Activated CD4-positive, alpha-beta T cell treated with anti-CD3 and anti-CD28 coated beads for 4 hours (primary cell): Measurements from ENCODE around the gene NHEJ1.
"Not testable (repeated sequence)": the region's sequence is repeated elsewhere in the genome, so short reads cannot be mapped to it uniquely, and the experiment has no call there.

ENCODE experiments used
- DNase-seq, 2 donors: peaks; one replicate each; pipeline ENCODE4 v3.0.0-alpha.2; 2020

The NHEJ1 gene, protein sequence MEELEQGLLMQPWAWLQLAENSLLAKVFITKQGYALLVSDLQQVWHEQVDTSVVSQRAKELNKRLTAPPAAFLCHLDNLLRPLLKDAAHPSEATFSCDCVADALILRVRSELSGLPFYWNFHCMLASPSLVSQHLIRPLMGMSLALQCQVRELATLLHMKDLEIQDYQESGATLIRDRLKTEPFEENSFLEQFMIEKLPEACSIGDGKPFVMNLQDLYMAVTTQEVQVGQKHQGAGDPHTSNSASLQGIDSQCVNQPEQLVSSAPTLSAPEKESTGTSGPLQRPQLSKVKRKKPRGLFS

DNA sequence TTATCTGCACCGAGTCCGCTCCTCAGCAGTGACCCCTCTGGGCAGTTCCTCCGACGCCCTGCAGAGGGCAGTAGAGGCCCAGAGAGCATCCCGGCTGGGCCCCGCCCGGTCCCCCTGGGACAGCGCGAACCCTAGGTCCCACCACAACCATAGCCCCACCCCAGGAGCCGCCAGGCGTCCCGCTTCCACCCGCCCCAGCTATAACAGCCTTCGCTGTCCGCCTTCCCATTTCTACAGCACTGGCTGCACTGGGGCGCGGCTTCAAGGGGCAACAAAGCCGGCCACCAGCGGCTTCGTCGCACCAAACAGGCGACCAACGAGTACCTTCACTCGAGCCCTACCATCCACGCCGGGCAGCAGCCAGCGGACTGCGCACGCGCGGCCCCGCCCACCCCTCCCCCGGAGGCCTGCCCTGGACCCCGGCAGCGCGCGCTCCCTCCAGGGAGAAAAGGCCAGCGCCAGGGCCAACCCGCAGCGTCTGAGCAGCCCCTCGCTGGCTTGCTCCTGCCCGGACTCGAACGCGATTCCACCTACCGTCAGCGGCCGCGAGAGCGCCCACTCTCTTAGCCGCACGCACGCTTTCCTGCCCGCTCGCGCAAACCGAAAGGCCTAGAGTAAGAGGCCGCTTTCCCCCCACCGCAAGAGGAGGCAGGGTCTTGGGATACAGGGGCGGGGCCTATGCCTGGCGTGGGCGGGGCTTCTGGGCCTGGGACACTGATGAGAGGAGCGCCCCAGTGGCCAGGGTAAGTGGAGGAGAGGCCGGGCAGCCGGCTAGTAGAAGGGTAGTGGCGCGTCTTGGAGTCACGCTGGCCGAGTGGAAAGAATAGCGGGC, at the start of gene NHEJ1:
TSS of gene NHEJ1 (minus strand) at position 630 of the 832 bp plus-strand sequence. CDS start 2,453 bp downstream, outside the sequence.
- peak; percentile 94 for DNase-seq

DNA sequence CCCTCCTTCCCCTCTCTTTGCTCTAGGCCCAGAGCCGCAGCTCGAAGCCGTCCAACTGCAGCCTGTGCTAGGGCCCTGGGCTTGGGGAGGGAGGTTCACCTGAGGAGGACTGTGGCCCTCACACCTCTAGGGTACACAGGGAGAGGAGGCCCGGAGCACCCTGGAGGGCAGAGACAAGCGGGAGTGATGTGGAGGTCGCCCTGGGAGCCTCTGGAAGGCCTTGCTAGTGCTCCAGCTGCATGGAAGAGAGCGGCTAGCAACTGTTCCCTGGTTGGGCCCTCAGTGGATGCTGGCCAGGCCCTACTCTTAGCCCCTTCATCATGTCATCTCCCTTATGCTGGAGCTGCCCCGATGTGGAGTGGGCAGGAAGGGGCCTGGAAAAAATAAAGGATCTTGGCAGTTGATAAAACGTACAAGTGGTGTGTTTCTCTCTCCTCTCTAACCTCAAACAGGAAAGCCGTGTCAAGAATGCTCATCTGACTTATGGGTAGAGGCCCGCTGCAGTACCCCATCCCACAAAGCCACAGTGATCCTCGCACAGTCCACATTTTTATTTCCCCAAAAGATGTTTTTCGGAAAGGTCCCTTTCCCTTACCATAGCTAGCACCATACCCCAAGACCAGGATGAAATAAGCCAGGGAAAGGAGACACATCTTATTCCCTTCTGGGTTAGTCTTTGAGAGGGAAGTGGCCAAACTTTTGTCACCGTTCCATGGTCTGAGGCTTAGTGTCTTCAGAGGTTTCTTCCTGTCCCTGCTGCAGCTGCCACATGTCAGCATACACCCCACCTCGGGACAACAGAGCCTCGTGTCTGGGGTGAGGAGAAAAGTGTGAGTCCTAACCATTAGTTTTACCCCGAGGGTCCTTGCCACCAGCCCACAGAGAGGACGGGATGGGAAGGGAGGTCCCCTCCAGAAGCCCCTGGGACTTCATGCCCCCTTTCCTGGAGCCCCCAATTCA, 48.9 kb upstream of the NHEJ1 start:
- no peak for DNase-seq

DNA sequence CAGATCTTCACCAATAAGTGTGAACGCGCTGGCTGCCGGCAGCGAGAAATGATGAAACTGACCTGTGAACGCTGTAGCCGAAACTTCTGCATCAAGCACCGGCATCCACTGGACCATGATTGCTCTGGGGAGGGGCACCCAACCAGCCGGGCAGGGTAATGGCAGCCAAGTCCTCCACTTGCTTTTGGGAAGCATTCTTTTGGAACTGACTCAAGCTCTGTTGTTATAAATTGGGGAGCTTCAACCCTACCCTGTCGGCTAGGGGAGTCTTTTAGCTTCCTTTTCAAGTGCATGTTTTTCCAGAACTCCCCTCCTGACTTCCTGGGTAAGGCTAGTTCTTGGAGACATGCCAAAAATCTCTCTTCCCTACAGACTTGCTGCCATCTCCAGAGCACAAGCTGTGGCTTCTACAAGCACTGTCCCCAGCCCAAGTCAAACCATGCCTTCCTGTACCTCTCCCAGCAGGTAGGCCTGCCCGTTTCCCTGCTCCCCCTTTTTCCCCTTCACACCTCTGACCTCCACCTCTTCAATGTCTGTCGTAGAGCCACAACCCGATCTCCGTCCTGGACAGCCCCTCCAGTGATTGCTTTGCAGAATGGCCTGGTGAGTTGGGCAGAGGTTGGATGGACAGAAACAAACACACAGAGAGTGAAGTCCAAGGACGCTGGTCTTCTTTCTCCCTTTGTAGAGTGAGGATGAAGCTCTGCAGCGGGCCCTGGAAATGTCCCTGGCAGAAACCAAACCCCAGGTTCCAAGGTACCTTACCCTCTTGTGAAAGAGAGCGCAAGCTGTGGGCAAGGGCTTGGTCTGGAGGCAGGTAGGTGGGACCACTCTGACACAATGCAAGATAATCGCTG, 47.5 kb upstream of the NHEJ1 start:
- DNase-seq: no peak

DNA sequence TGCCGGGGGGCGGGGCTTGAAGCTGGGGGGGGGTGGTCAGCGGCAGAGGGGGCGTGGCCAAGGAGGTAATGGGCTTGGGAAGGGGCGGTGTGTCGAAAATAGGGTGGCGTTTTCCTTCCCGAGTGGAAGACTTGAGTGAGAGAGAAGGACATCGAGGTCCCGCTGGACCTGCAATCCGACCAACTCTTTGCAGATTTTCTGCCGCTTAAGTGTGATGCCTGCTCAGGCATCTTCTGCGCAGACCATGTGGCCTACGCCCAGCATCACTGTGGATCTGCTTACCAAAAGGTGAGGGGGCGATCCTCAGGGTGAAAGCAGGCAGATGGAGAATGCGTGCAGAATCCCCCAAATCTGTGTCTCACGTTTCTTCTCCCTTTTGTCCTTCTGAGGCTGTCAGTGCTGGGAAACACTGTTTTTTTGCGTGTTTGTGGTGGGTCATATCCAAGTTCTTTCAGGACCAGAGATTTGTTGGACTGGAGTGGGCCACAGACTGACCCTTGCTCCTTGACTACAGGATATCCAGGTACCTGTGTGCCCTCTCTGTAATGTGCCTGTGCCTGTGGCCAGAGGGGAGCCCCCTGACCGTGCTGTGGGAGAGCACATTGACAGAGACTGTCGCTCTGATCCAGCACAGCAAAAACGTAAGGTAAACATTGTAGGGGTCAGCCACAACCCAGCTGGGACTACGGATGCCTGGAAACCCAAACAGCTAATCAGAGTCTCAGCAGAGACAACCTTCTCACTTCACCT, 46.7 kb upstream of the NHEJ1 start:
- no peak for DNase-seq

DNA sequence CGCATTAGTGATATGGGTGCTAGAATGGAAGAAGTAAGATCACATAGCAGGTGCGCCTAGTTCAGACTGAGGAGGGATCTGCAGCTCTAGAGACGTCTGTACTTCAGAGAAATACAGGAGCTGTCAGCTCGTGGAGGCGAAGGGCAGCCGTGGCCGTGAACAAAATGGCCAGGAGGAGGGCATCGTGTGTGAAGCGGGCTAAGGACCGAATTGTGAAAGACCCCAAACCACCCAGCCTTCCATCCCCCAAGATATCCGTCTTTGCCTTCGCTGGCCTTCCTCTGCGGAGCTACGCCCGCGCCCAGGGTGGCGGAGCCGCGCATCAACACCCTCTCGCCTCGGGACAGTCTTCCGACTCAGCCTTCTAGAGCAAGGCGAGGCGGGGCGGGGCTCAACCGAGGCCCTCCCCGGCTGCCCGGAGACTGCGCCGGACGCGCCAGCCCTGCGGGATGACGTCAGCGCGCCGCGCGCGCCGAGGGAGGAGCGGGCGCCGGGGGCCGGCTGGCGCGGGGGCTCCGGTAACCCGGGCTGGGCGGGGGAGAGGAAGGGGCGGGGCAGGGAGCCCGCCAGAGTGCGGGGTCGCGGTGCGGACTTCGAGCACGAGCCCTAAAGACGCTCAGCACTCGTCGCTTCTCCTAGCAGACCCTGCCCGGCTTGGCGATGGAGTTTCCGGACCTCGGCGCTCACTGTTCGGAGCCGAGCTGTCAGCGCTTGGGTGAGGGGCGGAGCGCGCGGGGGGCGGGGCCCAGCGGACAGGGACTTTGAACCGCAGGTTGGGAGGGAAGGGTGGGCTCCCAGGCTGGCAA, 45.9 kb upstream of the NHEJ1 start, which contains the start of gene ZFAND2B:
TSS of gene ZFAND2B (plus strand) at position 455 of the 806 bp plus-strand sequence. CDS start at position 661, 206 bp downstream.
- DNase-seq: peak; percentile 94 to 95

DNA sequence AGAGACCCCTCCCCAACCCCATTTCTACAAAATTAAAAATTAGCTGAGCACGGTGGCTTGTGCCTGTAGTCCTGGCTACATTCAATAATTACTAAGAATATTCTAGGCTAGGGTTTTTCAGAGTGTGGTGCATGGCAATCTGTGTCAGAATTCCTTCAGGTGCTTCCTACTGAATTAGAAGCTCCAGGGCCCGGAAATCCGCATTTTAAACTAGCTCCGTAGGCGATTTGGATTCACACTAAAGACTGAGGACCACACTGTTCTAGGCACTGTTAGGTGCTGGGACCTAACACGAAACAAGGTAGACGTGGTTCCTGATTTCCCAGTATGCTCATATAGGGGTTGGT, 45.3 kb upstream of the NHEJ1 start:
- no peak for DNase-seq

DNA sequence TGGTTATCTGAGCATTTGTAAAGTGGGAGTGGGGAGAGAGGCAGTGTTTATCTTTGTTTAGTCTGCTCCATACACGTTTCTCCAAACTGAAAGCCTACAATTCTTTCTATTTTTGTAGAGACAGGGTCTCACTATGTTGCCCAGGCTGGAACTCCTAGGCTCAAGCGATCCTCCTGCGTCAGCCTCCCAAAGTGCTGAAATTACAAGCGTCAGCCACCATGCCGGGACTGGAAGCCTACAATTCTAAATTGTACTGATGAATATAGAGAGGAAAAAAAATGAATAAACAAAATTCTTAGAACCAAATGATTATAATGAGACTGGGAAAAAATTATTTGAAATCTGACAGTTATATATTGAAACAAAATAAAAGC, 44.5 kb upstream of the NHEJ1 start:
- no peak for DNase-seq

DNA sequence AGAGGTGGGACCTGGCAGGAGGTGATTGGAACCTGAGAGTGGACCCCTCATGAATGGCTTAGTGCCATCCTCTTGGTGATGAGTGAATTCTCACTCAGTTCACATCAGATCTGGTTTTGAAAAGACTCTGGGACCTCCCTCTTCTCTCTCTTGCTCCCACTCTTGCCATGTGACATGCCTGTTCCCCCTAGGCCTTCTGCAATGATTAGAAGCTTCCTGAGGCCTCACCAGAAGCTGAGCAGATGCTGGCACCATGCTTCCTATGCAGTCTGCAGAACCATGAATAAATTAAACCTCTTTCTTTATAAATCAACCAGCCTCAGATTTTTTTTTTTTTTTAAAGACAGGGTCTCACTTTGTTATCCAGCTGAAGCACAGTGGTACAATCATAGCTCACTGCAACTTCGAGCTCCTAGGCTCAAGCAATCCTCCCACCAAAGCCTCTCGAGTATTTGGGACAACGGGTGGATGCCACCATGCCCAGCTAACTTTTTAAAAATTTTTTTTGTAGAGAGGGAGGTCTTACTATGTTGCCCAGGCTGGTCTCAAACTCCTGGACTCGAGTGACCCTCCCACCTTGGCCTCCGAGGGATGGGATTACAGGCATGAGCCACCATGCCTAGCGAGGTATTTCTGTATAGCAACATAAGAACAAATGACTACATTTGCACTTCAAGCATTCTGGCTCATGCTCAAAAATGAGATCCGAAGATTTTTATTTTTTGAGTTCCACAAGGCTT, 44.0 kb upstream of the NHEJ1 start:
- DNase-seq: no peak

DNA sequence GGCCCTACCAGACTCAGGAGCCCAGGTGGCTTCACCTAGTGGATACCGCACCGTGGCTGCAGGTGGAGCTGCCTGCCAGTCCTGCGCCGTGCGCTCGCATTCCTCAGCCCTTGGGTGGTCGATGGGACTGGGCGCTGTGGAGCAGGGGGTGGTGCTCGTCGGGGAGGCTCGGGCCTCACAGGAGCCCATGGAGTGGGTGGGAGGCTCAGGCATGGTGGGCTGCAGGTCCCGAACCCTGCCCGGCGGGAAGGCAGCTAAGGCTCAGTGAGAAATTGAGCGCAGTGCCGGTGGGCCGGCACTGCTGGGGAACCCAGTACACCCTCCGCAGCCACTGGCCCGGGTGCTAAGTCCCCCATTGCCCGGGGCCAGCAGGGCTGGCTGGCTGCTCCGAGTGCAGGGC, 40.7 kb upstream of the NHEJ1 start:
- DNase-seq: not testable (repeated sequence)

DNA sequence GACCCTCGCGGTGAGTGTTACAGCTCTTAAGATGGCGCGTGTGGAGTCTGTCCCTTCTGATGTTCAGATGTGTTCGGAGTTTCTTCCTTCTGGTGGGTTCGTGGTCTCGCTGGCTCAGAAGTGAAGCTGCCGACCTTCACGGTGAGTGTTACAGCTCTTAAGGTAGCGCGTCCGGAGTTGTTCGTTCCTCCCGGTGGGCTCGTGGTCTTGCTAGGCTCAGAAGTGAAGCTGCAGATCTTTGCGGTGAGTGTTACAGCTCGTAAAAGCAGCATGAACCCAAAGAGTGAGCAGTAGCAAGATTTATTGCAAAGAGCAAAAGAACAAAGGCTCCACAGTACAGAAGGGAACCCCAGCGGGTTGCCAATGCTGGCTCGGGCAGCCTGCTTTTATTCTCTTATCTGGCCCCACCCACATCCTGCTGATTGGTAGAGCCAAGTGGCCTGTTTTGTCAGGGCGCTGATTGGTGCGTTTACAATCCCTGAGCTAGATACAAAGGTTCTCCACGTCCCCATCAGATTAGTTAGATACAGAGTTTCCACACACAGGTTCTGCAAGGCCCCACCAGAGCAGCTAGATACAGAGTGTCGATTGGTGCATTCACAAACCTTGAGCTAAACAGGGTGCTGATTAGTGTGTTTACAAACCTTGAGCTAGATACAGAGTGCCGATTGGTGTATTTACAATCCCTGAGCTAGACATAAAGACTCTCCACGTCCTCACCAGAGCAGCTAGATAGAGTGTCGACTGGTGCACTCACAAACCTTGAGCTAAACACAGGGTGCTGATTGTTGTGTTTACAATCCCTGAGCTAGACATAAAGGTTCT, 40.1 kb upstream of the NHEJ1 start:
- not testable (repeated sequence) for DNase-seq

DNA sequence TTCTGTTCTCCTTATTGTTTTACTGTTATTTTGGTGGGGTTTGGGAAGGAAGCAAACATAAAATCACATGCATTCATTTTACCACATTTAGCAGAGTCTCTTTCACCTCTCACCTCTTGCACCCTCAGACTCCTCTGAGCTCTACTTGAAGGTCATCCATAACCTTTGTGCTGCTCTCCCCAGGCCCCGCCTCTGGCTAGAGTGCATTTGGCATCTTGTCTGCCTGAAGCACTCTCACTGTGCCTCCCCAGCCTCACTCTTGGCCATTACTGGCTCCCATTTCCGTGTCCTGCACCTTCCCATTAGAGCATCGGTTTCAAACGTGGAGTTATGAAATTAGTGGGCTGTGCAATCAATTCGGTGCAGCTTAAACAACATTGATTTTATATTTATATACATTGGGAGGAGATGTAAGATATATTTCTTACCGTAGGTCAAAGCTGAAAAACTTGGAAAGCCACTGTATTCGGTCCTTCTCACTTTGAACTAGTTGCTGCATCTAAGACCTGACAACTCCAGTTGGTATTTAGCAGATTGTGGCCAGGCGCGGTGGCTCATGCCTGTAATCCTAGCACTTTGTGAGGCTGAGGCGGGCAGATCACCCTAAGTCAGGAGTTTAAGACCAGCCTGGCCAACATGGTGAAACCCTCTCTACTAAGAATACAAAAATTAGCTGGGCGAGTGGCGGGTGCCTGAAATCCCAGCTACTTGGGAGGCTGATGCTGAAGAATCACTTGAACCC, 39.0 kb upstream of the NHEJ1 start:
- no peak for DNase-seq

DNA sequence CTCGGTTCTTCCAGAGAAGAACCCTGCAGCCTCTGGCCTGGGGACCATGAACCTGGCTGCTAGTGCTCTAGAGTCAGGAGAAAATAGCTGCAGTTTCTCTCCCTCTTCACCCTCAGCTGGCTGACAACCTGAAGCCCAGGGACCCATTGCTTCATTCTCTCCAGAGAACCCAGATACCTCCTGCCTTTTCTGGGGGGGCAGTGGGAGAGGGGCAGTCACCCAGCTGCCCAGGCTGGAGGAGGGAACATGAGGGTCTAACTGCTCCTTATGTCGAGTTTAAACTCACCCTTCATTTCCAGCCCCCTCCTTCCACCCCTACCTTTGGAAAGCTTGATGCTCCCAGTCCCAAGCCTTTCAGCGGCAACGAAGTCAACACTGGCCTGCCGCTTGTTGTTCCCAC, 38.4 kb upstream of the NHEJ1 start:
- DNase-seq: no peak

DNA sequence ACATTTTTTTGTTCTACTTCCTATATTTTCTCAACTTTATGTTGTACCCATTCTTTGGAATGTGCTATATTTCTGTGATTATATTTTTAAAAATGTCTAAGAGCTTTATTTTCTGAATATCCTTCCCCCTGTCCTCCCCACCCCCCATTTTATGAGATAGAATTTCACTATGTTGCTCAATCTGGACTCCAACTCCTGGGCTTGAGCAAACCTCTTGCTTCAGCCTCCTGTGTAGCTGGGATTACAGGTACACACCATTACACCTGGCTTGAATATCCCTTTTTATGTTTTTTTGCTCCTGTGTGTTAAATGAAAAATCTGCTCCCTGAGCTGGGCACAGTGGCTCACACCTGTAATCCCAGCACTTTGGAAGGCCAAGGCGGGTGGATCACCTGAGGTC, 36.8 kb upstream of the NHEJ1 start:
- no peak for DNase-seq

DNA sequence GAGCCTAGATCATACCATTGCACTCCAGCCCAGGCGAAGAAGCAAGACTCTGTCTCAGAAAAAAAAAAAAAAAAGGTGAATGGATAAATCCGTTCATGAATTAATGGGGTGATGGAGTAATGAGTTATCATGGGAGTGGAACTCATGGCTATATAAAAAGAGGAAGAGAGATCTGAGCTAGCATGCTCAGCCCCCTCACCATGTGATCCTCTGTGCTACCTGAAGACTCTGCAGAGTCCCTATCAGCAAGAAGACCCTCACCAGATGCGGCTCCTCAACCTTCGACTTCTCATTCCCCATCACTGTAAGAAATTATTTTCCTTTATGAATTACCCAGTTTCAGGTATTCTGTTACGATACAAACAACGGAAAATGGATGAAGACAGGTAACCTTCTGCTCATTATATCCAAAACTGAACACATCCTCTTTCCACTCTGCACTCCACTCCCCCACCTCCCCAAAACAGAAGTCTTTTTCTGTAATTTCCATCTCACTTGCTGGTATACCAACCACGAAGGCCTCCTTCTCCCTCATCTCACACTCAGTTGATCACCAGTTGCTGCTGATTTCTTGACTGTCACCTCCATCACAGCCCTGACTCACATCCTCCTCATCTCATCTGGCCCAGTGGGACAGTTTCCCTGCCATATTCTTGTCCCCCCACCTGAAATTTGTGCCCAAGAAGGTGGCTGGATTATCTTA, 26.3 kb upstream of the NHEJ1 start:
- DNase-seq: no peak

DNA sequence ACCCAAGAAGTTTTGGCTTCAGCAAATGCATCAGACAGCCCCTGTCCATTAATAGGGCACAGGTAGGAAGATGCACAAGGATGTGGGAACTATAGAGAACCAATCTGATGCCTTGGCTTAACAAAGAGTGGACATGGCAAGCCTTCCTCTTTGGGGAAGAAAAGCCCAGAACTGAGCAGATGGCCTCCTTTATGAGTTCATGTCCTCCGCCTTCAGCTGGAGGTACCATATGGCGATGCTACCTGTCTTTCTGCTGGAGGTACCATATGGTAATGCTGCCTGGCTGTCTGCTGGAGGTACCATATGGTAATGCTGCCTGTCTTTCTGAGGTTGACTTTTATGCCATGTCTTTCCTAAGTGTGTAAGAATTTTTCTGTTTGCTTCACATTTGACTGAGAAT, 23.5 kb upstream of the NHEJ1 start:
- DNase-seq: no peak

DNA sequence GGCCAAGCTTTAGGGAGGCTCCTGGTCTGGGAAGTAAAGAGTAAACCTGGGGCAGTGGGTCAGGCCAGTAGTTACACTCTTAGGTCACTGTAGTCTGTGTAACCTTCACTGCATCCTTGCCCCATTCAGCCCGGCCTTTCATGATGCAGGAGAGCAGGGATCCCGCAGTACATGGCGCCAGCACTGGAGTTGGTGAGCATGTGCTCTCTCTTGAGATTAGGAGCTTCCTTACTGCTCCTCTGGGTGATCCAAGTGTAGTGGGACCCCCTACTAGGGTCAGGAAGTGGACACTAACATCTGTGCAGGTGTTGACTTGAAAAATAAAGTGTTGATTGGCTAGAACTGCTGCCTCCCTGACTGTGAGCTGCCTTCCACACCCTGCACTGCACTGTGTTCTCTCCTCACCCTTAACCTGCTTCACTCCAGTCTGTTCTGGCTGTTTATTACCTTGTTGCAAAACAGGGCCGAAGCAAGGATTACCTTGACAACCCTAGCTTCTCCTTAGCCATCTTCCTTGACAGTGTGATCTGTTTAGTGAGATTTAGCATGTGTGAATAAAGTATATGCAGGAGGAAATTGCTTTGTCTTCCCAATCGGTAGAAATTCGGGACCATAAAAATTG, 22.6 kb upstream of the NHEJ1 start:
- DNase-seq: no peak
